Measurements from ENCODE around the gene OSTF1. TPM values are rescaled to one million over a fixed set of nuclear protein-coding genes. Genes with fewer than 3 reads are reported as not detected.

The OSTF1 gene
- total and polyA plus RNA-seq, 2 experiments from 2014 or later, result 15.6 to 24.0 TPM

DNA sequence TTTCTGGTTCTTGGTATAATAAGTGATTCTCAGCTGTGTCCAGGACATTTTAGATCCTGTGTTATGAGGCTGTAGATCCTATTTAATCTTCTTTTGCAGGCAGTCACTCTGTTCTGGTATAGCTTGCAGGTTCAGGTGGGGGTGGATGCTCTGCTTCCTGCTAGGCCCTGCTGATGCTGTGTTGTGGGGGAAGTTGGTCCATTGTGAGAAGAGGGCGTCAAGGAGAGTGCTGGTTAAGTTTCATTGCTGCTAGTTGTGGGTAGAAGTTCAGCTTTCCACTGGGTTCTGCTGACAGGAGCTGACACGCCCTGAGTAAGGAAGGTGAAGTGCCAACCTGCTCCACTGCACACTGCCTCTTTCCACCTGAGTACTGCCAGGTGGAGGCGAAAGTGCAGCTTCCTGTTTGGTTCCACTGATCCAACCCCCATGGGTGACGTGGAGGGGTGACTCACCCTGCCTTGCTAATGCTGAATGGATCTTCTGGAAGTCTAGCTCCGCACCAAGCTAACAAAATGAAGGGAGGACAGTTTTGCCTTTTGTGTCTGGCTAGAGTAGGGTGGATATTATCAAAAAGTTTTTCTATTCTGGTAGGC is 16.7 kb upstream of the OSTF1 start:
- H3K4me3 Mint-ChIP-seq, result no peak overlapping the region
- no peak; the same call in 2 of the 3 replicates for ATAC-seq
- Histone ChIP-seq H3K4me2 (no peak overlapping the region), H3K79me2 (replicated peaks; ENCODE audit: insufficient read depth) (no peaks in the 10 kb centered on the region), H2AFZ (no peak overlapping the region), H4K20me1 (replicated peaks; ENCODE audit: insufficient read depth) (no peaks in the 10 kb centered on the region), H3K27ac (ENCODE audit: low read depth) (no peak overlapping the region), H3F3A (replicated peaks; ENCODE audit: low read depth) (no peaks in the 10 kb centered on the region), H3K4me1 (ENCODE audit: insufficient read depth) (0 out of 2 replicates have a peak, but pooled peaks cover 5% of the 10 kb centered on the region), H3K27me3 (ENCODE audit: insufficient read depth) (no peaks in the 10 kb centered on the region), H3K9me2 (ENCODE audit: insufficient read depth) (no peaks in the 10 kb centered on the region), H3K36me3 (ENCODE audit: insufficient read depth) (no peaks in the 10 kb centered on the region), H3K4me3 (no peak overlapping the region)
- H3K27me3 Mint-ChIP-seq (ENCODE audit: insufficient read depth, low read depth, poor library complexity), result peaks cover 3% of the 10 kb centered on the region
- peaks cover 25% of the 10 kb centered on the region for H3K4me1 Mint-ChIP-seq
- H3K9me3 Mint-ChIP-seq, result no peaks in the 10 kb centered on the region
- DNase-seq (ENCODE audit: low spot score), result no peak
- no peak overlapping the region; the same call in 1 of the 2 replicates for H3K27ac Mint-ChIP-seq
- no peaks in the 10 kb centered on the region for H3K36me3 Mint-ChIP-seq (ENCODE audit: low read depth)
- TF ChIP-seq, protein P1, sequence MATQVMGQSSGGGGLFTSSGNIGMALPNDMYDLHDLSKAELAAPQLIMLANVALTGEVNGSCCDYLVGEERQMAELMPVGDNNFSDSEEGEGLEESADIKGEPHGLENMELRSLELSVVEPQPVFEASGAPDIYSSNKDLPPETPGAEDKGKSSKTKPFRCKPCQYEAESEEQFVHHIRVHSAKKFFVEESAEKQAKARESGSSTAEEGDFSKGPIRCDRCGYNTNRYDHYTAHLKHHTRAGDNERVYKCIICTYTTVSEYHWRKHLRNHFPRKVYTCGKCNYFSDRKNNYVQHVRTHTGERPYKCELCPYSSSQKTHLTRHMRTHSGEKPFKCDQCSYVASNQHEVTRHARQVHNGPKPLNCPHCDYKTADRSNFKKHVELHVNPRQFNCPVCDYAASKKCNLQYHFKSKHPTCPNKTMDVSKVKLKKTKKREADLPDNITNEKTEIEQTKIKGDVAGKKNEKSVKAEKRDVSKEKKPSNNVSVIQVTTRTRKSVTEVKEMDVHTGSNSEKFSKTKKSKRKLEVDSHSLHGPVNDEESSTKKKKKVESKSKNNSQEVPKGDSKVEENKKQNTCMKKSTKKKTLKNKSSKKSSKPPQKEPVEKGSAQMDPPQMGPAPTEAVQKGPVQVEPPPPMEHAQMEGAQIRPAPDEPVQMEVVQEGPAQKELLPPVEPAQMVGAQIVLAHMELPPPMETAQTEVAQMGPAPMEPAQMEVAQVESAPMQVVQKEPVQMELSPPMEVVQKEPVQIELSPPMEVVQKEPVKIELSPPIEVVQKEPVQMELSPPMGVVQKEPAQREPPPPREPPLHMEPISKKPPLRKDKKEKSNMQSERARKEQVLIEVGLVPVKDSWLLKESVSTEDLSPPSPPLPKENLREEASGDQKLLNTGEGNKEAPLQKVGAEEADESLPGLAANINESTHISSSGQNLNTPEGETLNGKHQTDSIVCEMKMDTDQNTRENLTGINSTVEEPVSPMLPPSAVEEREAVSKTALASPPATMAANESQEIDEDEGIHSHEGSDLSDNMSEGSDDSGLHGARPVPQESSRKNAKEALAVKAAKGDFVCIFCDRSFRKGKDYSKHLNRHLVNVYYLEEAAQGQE (IDR thresholded peaks at IDR 0.05; ENCODE audit: unreplicated experiment), result no peak
- TF ChIP-seq, protein P2, sequence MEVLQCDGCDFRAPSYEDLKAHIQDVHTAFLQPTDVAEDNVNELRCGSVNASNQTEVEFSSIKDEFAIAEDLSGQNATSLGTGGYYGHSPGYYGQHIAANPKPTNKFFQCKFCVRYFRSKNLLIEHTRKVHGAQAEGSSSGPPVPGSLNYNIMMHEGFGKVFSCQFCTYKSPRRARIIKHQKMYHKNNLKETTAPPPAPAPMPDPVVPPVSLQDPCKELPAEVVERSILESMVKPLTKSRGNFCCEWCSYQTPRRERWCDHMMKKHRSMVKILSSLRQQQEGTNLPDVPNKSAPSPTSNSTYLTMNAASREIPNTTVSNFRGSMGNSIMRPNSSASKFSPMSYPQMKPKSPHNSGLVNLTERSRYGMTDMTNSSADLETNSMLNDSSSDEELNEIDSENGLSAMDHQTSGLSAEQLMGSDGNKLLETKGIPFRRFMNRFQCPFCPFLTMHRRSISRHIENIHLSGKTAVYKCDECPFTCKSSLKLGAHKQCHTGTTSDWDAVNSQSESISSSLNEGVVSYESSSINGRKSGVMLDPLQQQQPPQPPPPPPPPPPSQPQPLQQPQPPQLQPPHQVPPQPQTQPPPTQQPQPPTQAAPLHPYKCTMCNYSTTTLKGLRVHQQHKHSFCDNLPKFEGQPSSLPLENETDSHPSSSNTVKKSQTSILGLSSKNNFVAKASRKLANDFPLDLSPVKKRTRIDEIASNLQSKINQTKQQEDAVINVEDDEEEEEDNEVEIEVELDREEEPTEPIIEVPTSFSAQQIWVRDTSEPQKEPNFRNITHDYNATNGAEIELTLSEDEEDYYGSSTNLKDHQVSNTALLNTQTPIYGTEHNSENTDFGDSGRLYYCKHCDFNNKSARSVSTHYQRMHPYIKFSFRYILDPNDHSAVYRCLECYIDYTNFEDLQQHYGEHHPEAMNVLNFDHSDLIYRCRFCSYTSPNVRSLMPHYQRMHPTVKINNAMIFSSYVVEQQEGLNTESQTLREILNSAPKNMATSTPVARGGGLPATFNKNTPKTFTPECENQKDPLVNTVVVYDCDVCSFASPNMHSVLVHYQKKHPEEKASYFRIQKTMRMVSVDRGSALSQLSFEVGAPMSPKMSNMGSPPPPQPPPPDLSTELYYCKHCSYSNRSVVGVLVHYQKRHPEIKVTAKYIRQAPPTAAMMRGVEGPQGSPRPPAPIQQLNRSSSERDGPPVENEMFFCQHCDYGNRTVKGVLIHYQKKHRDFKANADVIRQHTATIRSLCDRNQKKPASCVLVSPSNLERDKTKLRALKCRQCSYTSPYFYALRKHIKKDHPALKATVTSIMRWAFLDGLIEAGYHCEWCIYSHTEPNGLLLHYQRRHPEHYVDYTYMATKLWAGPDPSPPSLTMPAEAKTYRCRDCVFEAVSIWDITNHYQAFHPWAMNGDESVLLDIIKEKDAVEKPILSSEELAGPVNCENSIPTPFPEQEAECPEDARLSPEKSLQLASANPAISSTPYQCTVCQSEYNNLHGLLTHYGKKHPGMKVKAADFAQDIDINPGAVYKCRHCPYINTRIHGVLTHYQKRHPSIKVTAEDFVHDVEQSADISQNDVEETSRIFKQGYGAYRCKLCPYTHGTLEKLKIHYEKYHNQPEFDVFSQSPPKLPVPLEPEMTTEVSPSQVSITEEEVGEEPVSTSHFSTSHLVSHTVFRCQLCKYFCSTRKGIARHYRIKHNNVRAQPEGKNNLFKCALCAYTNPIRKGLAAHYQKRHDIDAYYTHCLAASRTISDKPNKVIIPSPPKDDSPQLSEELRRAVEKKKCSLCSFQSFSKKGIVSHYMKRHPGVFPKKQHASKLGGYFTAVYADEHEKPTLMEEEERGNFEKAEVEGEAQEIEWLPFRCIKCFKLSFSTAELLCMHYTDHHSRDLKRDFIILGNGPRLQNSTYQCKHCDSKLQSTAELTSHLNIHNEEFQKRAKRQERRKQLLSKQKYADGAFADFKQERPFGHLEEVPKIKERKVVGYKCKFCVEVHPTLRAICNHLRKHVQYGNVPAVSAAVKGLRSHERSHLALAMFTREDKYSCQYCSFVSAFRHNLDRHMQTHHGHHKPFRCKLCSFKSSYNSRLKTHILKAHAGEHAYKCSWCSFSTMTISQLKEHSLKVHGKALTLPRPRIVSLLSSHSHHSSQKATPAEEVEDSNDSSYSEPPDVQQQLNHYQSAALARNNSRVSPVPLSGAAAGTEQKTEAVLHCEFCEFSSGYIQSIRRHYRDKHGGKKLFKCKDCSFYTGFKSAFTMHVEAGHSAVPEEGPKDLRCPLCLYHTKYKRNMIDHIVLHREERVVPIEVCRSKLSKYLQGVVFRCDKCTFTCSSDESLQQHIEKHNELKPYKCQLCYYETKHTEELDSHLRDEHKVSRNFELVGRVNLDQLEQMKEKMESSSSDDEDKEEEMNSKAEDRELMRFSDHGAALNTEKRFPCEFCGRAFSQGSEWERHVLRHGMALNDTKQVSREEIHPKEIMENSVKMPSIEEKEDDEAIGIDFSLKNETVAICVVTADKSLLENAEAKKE (CRISPR knock-in tag; IDR thresholded peaks at IDR 0.05), result no peak
- TF ChIP-seq ZNF331 (CRISPR knock-in tag; IDR thresholded peaks at IDR 0.05; ENCODE audit: low read depth), result no peak
- TF ChIP-seq, protein P3, sequence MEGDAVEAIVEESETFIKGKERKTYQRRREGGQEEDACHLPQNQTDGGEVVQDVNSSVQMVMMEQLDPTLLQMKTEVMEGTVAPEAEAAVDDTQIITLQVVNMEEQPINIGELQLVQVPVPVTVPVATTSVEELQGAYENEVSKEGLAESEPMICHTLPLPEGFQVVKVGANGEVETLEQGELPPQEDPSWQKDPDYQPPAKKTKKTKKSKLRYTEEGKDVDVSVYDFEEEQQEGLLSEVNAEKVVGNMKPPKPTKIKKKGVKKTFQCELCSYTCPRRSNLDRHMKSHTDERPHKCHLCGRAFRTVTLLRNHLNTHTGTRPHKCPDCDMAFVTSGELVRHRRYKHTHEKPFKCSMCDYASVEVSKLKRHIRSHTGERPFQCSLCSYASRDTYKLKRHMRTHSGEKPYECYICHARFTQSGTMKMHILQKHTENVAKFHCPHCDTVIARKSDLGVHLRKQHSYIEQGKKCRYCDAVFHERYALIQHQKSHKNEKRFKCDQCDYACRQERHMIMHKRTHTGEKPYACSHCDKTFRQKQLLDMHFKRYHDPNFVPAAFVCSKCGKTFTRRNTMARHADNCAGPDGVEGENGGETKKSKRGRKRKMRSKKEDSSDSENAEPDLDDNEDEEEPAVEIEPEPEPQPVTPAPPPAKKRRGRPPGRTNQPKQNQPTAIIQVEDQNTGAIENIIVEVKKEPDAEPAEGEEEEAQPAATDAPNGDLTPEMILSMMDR (conservative IDR thresholded peaks at IDR 0.05; ENCODE audit: low read depth in 2 of 2), result no peak
- TF ChIP-seq STAT1 (IDR thresholded peaks at IDR 0.05; ENCODE audit: unreplicated experiment), result no peak
- no peak for TF ChIP-seq JUNB (IDR thresholded peaks at IDR 0.05; ENCODE audit: unreplicated experiment)
- TF ChIP-seq, protein P4, sequence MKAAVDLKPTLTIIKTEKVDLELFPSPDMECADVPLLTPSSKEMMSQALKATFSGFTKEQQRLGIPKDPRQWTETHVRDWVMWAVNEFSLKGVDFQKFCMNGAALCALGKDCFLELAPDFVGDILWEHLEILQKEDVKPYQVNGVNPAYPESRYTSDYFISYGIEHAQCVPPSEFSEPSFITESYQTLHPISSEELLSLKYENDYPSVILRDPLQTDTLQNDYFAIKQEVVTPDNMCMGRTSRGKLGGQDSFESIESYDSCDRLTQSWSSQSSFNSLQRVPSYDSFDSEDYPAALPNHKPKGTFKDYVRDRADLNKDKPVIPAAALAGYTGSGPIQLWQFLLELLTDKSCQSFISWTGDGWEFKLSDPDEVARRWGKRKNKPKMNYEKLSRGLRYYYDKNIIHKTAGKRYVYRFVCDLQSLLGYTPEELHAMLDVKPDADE (IDR thresholded peaks at IDR 0.05), result no peak
- TF ChIP-seq CREB1 (CRISPR knock-in tag; IDR thresholded peaks at IDR 0.05; ENCODE audit: low read depth), result no peak
- TF ChIP-seq ZNF114 (CRISPR knock-in tag; IDR thresholded peaks at IDR 0.05), result no peak
- no peak for TF ChIP-seq EZH2 (IDR thresholded peaks at IDR 0.05; ENCODE audit: low read depth, unreplicated experiment)
- TF ChIP-seq NANOG (IDR thresholded peaks at IDR 0.05; ENCODE audit: borderline replicate concordance), result no peak
- TF ChIP-seq EZH2phosphoT487 (IDR thresholded peaks at IDR 0.05; ENCODE audit: unreplicated experiment), result no peak
